ENCODE measurements around the gene POU6F1. TPM values are rescaled to one million over a fixed set of nuclear protein-coding genes. Genes with fewer than 3 reads are reported as not detected.
"Not testable (repeated sequence)": the region's sequence is repeated elsewhere in the genome, so short reads cannot be mapped to it uniquely, and the experiment has no call there.

Gene POU6F1
- total RNA-seq, 5 donors from 2014 or later (not counting 1 experiment from before 2014, with no cell fraction given), result 29.4 to 61.9 (median 45.4) TPM

- POLR2A ChIA-PET, result no interaction called here
- H3K36me3 Mint-ChIP-seq, result no peaks in the 10 kb centered on the region
Observed at GRCh38 chr12:51225771-51226170, 7.9 kb upstream of the POU6F1 start.

DNA sequence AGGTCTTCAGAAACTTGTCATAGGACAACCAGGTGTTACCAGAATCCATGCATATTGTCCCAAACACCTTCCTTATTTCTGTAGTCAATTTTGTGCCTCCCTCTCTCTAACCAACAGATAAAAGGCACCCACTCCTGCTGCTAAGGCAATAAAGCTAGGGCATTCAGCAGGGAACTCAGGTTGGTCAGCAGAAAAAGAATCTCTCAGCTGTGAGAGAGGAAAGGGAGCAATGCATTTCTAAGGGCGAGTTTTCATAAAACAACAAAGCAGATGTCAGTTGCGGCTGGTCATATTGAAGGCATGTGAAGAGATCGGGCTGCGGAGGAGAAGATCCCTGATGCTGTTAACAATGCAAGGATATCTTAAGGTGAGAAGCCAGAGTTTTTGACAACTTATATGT lies 7.4 kb upstream of the POU6F1 start:
- no peak for DNase-seq
- Histone ChIP-seq H3K4me3 (ENCODE audit: control insufficient read depth in 1 of 2, extremely low read depth in 1 of 2, low read length in 1 of 2) (no peak overlapping the region), H3K36me3 (ENCODE audit: control insufficient read depth in 2 of 2, extremely low read depth in 1 of 2, insufficient read depth in 1 of 2, low read length in 1 of 2) (no peaks in the 10 kb centered on the region), H3K27ac (ENCODE audit: low read length) (no peak overlapping the region), H3K27me3 (replicated peaks in 1 of 2; ENCODE audit: control insufficient read depth in 2 of 2, extremely low read depth in 1 of 2, insufficient read depth in 2 of 2, low read length in 1 of 2) (no peaks in the 10 kb centered on the region), H3K4me1 (ENCODE audit: control insufficient read depth in 1 of 2, extremely low read depth in 1 of 2, insufficient read depth in 2 of 2, low read length in 2 of 2) (no peaks in the 10 kb centered on the region), H3K9me3 (no peaks in the 10 kb centered on the region)
- no peaks in the 10 kb centered on the region for H3K27me3 Mint-ChIP-seq
- H3K9me3 Mint-ChIP-seq, result no peaks in the 10 kb centered on the region
- no peak for ATAC-seq (replicated peaks in 1 of 4)
- CTCF ChIA-PET, result no interaction called here
- H3K4me1 Mint-ChIP-seq, result peaks cover 0 to 4% (median 3%) of the 10 kb centered on the region in 3 donors
- H3K36me3 Mint-ChIP-seq, result no peaks in the 10 kb centered on the region
- 100% methylated on average over 1 of the region's 4 CpGs for WGBS (ENCODE audit: insufficient coverage)
- POLR2A ChIA-PET, result no interaction called here
- no peak overlapping the region for H3K4me3 Mint-ChIP-seq
- H3K27ac Mint-ChIP-seq, result no peak overlapping the region

More at GRCh38 chr12:51225771-51226170, 7.9 kb upstream of the POU6F1 start:
- H3K27me3 Mint-ChIP-seq, result no peaks in the 10 kb centered on the region
- ATAC-seq (replicated peaks in 1 of 4), result no peak
- no CpG with 5 or more reads among the region's 2 CpGs for WGBS (ENCODE audit: insufficient coverage)
- Histone ChIP-seq H3K36me3 (ENCODE audit: control insufficient read depth in 2 of 2, extremely low read depth in 1 of 2, insufficient read depth in 1 of 2, low read length in 1 of 2) (no peaks in the 10 kb centered on the region), H3K27ac (ENCODE audit: low read length) (no peak overlapping the region), H3K27me3 (replicated peaks in 1 of 2; ENCODE audit: control insufficient read depth in 2 of 2, extremely low read depth in 1 of 2, insufficient read depth in 2 of 2, low read length in 1 of 2) (no peaks in the 10 kb centered on the region), H3K9me3 (no peaks in the 10 kb centered on the region), H3K4me1 (ENCODE audit: control insufficient read depth in 1 of 2, extremely low read depth in 1 of 2, insufficient read depth in 2 of 2, low read length in 2 of 2) (no peaks in the 10 kb centered on the region), H3K4me3 (ENCODE audit: control insufficient read depth in 1 of 2, extremely low read depth in 1 of 2, low read length in 1 of 2) (no peak overlapping the region)
- no peak overlapping the region for H3K27ac Mint-ChIP-seq
- no peak overlapping the region for H3K4me3 Mint-ChIP-seq
- no peaks in the 10 kb centered on the region for H3K9me3 Mint-ChIP-seq
- peaks cover 0 to 4% (median 3%) of the 10 kb centered on the region in 3 donors for H3K4me1 Mint-ChIP-seq
- no peak for DNase-seq
- CTCF ChIA-PET, result no interaction called here

- Mint-ChIP-seq H3K4me1 (peaks cover under 1 to 6% (median 5%) of the 10 kb centered on the region in 3 donors), H3K27ac (peak overlapping the region in 1 of 2 donors; percentile 17), H3K27me3 (no peaks in the 10 kb centered on the region), H3K9me3 (no peaks in the 10 kb centered on the region), H3K36me3 (no peaks in the 10 kb centered on the region), H3K4me3 (no peak overlapping the region)
- CTCF ChIA-PET, result no interaction called here
- no peak for ATAC-seq (replicated peaks in 1 of 4)
- H3K4me3 ChIP-seq (ENCODE audit: control insufficient read depth in 1 of 2, extremely low read depth in 1 of 2, low read length in 1 of 2), result no peak overlapping the region
- POLR2A ChIA-PET, result no interaction called here
- H3K9me3 ChIP-seq, result no peaks in the 10 kb centered on the region
- no peak for DNase-seq
- no peak overlapping the region for H3K27ac ChIP-seq (ENCODE audit: low read length)
- H3K4me1 ChIP-seq (ENCODE audit: control insufficient read depth in 1 of 2, extremely low read depth in 1 of 2, insufficient read depth in 2 of 2, low read length in 2 of 2), result no peaks in the 10 kb centered on the region
- H3K27me3 ChIP-seq (replicated peaks in 1 of 2; ENCODE audit: control insufficient read depth in 2 of 2, extremely low read depth in 1 of 2, insufficient read depth in 2 of 2, low read length in 1 of 2), result no peaks in the 10 kb centered on the region
- 80% methylated on average over 1 of the region's 3 CpGs for WGBS (ENCODE audit: insufficient coverage)
- H3K36me3 ChIP-seq (ENCODE audit: control insufficient read depth in 2 of 2, extremely low read depth in 1 of 2, insufficient read depth in 1 of 2, low read length in 1 of 2), result no peaks in the 10 kb centered on the region
Observed at GRCh38 chr12:51224625-51225024, 6.8 kb upstream of the POU6F1 start.

- no peak overlapping the region for H3K4me3 Mint-ChIP-seq
- Histone ChIP-seq H3K27me3 (replicated peaks in 1 of 2; ENCODE audit: control insufficient read depth in 2 of 2, extremely low read depth in 1 of 2, insufficient read depth in 2 of 2, low read length in 1 of 2) (no peaks in the 10 kb centered on the region), H3K4me3 (ENCODE audit: control insufficient read depth in 1 of 2, extremely low read depth in 1 of 2, low read length in 1 of 2) (no peak overlapping the region), H3K36me3 (ENCODE audit: control insufficient read depth in 2 of 2, extremely low read depth in 1 of 2, insufficient read depth in 1 of 2, low read length in 1 of 2) (no peaks in the 10 kb centered on the region), H3K9me3 (no peaks in the 10 kb centered on the region), H3K27ac (ENCODE audit: low read length) (no peak overlapping the region), H3K4me1 (ENCODE audit: control insufficient read depth in 1 of 2, extremely low read depth in 1 of 2, insufficient read depth in 2 of 2, low read length in 2 of 2) (peaks cover 5 to 10% of the 10 kb centered on the region in 2 experiments)
- H3K9me3 Mint-ChIP-seq, result no peaks in the 10 kb centered on the region
- WGBS (ENCODE audit: insufficient coverage), result 92% methylated on average over 2 of the region's 7 CpGs
- CTCF ChIA-PET, result interaction anchor here in 1 of 2 donors (0.7 kb wide), 1 partner anchor 18 kb away, joined by 3 read pairs; no protein-coding TSS in a partner anchor
- H3K27me3 Mint-ChIP-seq, result no peaks in the 10 kb centered on the region
- DNase-seq, result no peak
- no peaks in the 10 kb centered on the region for H3K36me3 Mint-ChIP-seq
- H3K4me1 Mint-ChIP-seq, result peaks cover 15 to 20% (median 19%) of the 10 kb centered on the region in 3 donors
- ATAC-seq (replicated peaks in 1 of 4), result no peak
- peak overlapping the region; percentile 32 to 56 for H3K27ac Mint-ChIP-seq
- POLR2A ChIA-PET, result no interaction called here
Observed at GRCh38 chr12:51222461-51222860, 4.6 kb upstream of the POU6F1 start.

DNA sequence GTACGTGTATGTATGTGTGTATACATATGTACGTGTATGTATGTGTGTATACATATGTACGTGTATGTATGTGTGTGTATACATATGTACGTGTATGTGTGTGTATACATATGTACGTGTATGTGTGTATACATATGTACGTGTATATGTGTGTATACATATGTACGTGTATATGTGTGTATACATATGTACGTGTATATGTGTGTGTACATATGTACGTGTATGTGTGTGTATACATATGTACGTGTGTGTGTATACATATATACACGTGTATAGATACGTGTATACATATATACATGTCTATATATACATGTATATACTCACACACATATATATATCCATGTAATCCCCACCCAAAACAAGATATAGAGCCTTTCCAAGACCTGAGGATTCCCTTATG lies 2.0 kb upstream of the POU6F1 start:
- H3K27ac ChIP-seq (ENCODE audit: low read length); H3K4me3 ChIP-seq (ENCODE audit: control insufficient read depth in 1 of 2, extremely low read depth in 1 of 2, low read length in 1 of 2); H3K9me3 ChIP-seq; POLR2A ChIA-PET; ATAC-seq (replicated peaks in 1 of 4); H3K36me3 Mint-ChIP-seq; H3K27ac Mint-ChIP-seq; H3K36me3 ChIP-seq (ENCODE audit: control insufficient read depth in 2 of 2, extremely low read depth in 1 of 2, insufficient read depth in 1 of 2, low read length in 1 of 2); H3K27me3 ChIP-seq (replicated peaks in 1 of 2; ENCODE audit: control insufficient read depth in 2 of 2, extremely low read depth in 1 of 2, insufficient read depth in 2 of 2, low read length in 1 of 2); H3K9me3 Mint-ChIP-seq; DNase-seq; H3K27me3 Mint-ChIP-seq: not testable (repeated sequence)
- Mint-ChIP-seq H3K4me3 (peak overlapping the region in 1 of 3 donors; percentile 90), H3K4me1 (peaks cover 21 to 27% (median 26%) of the 10 kb centered on the region in 3 donors)
- peaks cover 5 to 18% of the 10 kb centered on the region in 2 experiments for H3K4me1 ChIP-seq (ENCODE audit: control insufficient read depth in 1 of 2, extremely low read depth in 1 of 2, insufficient read depth in 2 of 2, low read length in 2 of 2)
- CTCF ChIA-PET, result interaction anchor here in 1 of 2 donors (0.9 kb wide), 1 partner anchor 394 kb away, joined by 4 read pairs; no protein-coding TSS in a partner anchor
- WGBS (ENCODE audit: insufficient coverage), result 93% methylated on average over 5 of the region's 12 CpGs

DNA sequence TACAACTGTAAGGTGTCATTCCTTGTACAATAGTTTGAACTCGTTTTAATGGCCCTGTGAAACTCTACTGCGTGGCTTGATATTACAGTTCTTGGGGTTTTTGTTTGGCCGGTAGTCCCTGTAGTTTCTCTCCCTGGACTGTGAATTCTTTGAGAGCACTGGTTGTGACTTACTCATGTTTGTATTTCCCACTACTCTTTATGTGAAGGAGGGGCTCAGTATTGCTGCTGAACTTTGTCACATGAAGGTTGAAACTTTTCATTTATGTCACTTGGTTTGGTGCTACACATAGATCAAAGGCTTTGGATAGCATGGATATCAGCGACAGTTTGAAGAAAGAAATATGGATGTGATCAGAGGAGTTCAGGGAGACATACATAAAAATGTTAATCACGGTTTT lies 1.5 kb upstream of the POU6F1 start:
- Mint-ChIP-seq H3K36me3 (peaks cover 5% of the 10 kb centered on the region), H3K4me3 (peak overlapping the region; percentile 90 to 92 (median 91)), H3K27ac (peak overlapping the region; percentile 96 to 97), H3K4me1 (peaks cover 25 to 28% (median 26%) of the 10 kb centered on the region in 3 donors), H3K27me3 (no peaks in the 10 kb centered on the region), H3K9me3 (no peaks in the 10 kb centered on the region)
- DNase-seq (no peak), ATAC-seq (replicated peaks in 1 of 4) (no peak)
- ChIA-PET CTCF (interaction anchor here in 1 of 2 donors (0.6 kb wide), 1 partner anchor 997 kb away, joined by 3 read pairs; no protein-coding TSS in a partner anchor), POLR2A (interaction anchor here in 1 of 2 donors (2.2 kb wide), 1 partner anchor 19 kb away, joined by 22 read pairs; the partner anchor contains the start of gene DAZAP2)
- H3K4me1 ChIP-seq (ENCODE audit: control insufficient read depth in 1 of 2, extremely low read depth in 1 of 2, insufficient read depth in 2 of 2, low read length in 2 of 2), result peaks cover 5 to 18% of the 10 kb centered on the region in 2 experiments
- H3K9me3 ChIP-seq, result no peaks in the 10 kb centered on the region
- H3K27ac ChIP-seq (ENCODE audit: low read length), result peak overlapping the region; percentile 91
- H3K36me3 ChIP-seq (ENCODE audit: control insufficient read depth in 2 of 2, extremely low read depth in 1 of 2, insufficient read depth in 1 of 2, low read length in 1 of 2), result no peaks in the 10 kb centered on the region
- 80% methylated on average over 2 of the region's 5 CpGs for WGBS (ENCODE audit: insufficient coverage)
- H3K4me3 ChIP-seq (ENCODE audit: control insufficient read depth in 1 of 2, extremely low read depth in 1 of 2, low read length in 1 of 2), result no peak overlapping the region
- H3K27me3 ChIP-seq (replicated peaks in 1 of 2; ENCODE audit: control insufficient read depth in 2 of 2, extremely low read depth in 1 of 2, insufficient read depth in 2 of 2, low read length in 1 of 2), result no peaks in the 10 kb centered on the region

Measured in T-cell (primary cell).